Parathyroid adenoma (tissue), 2 donors: ENCODE results near the gene C1orf105.
"Not testable (repeated sequence)": the region's sequence is repeated elsewhere in the genome, so short reads cannot be mapped to it uniquely, and the experiment has no call there.

Experiments used
- H2AFZ ChIP-seq: fragments of 300-600 bp; sonication (generic); one replicate; pipeline ENCODE4 v1.7.0; 2017; ENCODE audit warnings: antibody characterized with exemption, mild to moderate bottlenecking
- H3K27ac ChIP-seq: fragments of 300-600 bp; sonication (generic); one replicate; pipeline ENCODE4 v1.7.0; 2017
- H3K27me3 ChIP-seq: fragments of 300-600 bp; sonication (generic); one replicate; pipeline ENCODE4 v1.7.0; 2017; ENCODE audit warnings: low read length; ENCODE audit not compliant: control insufficient read depth, insufficient read depth
- H3K36me3 ChIP-seq: fragments of 300-600 bp; sonication (generic); one replicate; pipeline ENCODE4 v1.7.0; 2017; ENCODE audit warnings: low read length; ENCODE audit not compliant: control insufficient read depth, insufficient read depth
- H3K4me1 ChIP-seq: fragments of 300-600 bp; sonication (generic); one replicate; pipeline ENCODE4 v1.7.0; 2017; ENCODE audit warnings: control low read depth
- H3K4me2 ChIP-seq: fragments of 300-600 bp; sonication (generic); one replicate; pipeline ENCODE4 v1.7.0; 2017; ENCODE audit warnings: low read length
- H3K4me3 ChIP-seq: fragments of 300-600 bp; sonication (generic); one replicate; pipeline ENCODE4 v1.7.0; 2017; ENCODE audit warnings: low read depth, low read length
- H3K79me2 ChIP-seq: fragments of 300-600 bp; sonication (generic); one replicate; pipeline ENCODE4 v1.7.0; 2017; ENCODE audit warnings: control low read depth
- H3K9ac ChIP-seq: fragments of 300-600 bp; sonication (generic); one replicate; pipeline ENCODE4 v1.7.0; 2017; ENCODE audit warnings: mild to moderate bottlenecking
- H3K9me3 ChIP-seq: fragments of 300-600 bp; sonication (generic); one replicate; pipeline ENCODE4 v1.7.0; 2017; ENCODE audit warnings: low read length; ENCODE audit not compliant: control insufficient read depth
- TF ChIP-seq, protein P1 (sequence below): fragments of 300-600 bp; sonication (generic); IDR thresholded peaks from one replicate; pipeline ENCODE4 v1.7.0; 2017; ENCODE audit warnings: antibody characterized with exemption, mild to moderate bottlenecking
- donor health status: primary hyperparathyroidism.

C1orf105 gene

GRCh38 chr1:172420385-172420784 is at the start of gene C1orf105:
TSS of gene C1orf105 (plus strand) at chr1:172420685. CDS start at chr1:172420886, 201 bp downstream.
- no peaks in the 10 kb centered on the region for H3K27me3 ChIP-seq
- TF ChIP-seq, protein P1, sequence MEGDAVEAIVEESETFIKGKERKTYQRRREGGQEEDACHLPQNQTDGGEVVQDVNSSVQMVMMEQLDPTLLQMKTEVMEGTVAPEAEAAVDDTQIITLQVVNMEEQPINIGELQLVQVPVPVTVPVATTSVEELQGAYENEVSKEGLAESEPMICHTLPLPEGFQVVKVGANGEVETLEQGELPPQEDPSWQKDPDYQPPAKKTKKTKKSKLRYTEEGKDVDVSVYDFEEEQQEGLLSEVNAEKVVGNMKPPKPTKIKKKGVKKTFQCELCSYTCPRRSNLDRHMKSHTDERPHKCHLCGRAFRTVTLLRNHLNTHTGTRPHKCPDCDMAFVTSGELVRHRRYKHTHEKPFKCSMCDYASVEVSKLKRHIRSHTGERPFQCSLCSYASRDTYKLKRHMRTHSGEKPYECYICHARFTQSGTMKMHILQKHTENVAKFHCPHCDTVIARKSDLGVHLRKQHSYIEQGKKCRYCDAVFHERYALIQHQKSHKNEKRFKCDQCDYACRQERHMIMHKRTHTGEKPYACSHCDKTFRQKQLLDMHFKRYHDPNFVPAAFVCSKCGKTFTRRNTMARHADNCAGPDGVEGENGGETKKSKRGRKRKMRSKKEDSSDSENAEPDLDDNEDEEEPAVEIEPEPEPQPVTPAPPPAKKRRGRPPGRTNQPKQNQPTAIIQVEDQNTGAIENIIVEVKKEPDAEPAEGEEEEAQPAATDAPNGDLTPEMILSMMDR = no peak
- no peak within 1 kb of the TSS for H3K9ac ChIP-seq
- H2AFZ ChIP-seq = no peak within 1 kb of the TSS
- no peak within 1 kb of the TSS for H3K4me3 ChIP-seq
- no peaks in the 10 kb centered on the region for H3K4me1 ChIP-seq
- H3K9me3 ChIP-seq = no peaks in the 10 kb centered on the region
- no peak within 1 kb of the TSS for H3K4me2 ChIP-seq
- no peaks in the 10 kb centered on the region for H3K36me3 ChIP-seq
- H3K79me2 ChIP-seq = no peaks in the 10 kb centered on the region
- no peak within 1 kb of the TSS for H3K27ac ChIP-seq

- not testable (repeated sequence) for H3K79me2 ChIP-seq, H3K9ac ChIP-seq, H3K4me2 ChIP-seq, H3K36me3 ChIP-seq, H3K27me3 ChIP-seq, H2AFZ ChIP-seq, H3K27ac ChIP-seq, H3K4me3 ChIP-seq, H3K9me3 ChIP-seq, H3K4me1 ChIP-seq
These were observed 48.8 kb upstream of the C1orf105 start for GRCh38 chr1:172371646-172372045.

DNA sequence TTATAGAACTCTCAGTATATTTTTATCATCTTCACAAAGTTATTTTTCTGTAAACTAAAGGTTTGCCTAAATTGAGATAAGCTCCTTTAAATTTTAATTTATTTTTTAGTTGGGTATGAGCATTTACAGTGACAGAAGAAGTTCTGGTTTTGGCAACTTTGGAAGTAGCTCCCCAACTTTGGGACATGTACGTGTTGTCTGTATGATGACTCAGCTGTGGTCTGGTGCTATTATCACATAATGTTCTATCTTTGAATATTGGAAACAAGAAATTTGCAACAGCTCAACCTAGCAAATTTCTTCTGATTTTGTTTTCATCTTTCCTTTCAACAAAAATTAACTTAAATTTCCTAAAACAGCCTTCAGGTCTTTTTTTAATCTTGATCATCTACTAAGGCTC is 46.6 kb upstream of the C1orf105 start:
- H3K4me3 ChIP-seq = no peak overlapping the region
- H3K4me1 ChIP-seq = no peaks in the 10 kb centered on the region
- no peaks in the 10 kb centered on the region for H3K79me2 ChIP-seq
- no peak overlapping the region for H3K27ac ChIP-seq
- H2AFZ ChIP-seq = no peak overlapping the region
- no peak overlapping the region for H3K9ac ChIP-seq
- no peak overlapping the region for H3K4me2 ChIP-seq
- no peaks in the 10 kb centered on the region for H3K9me3 ChIP-seq
- no peaks in the 10 kb centered on the region for H3K36me3 ChIP-seq
- H3K27me3 ChIP-seq = no peaks in the 10 kb centered on the region
- TF ChIP-seq, protein P1 = no peak

DNA sequence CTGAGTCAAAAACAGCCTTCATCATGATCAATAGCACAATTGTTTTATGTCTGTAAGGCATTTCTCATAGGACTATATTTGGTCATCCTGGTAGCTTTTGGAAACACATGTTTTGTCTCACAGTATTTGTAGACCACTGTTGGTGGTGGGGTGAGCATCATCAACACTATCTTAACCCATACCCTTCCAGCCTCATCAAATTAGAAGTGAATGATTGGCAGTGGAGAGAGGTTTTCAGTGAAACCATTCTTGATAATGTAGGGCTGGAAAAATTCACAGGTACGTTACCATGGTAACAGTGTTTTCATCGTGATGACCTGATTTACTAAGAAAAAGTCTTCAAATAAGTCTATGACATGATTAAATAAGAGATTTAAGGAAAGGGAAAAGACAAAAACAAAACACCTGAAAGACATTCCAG is 45.3 kb upstream of the C1orf105 start:
- H3K4me3 ChIP-seq = no peak overlapping the region
- H3K4me2 ChIP-seq = no peak overlapping the region
- H3K9ac ChIP-seq = no peak overlapping the region
- H3K27me3 ChIP-seq = no peaks in the 10 kb centered on the region
- no peaks in the 10 kb centered on the region for H3K79me2 ChIP-seq
- H3K27ac ChIP-seq = no peak overlapping the region
- no peaks in the 10 kb centered on the region for H3K9me3 ChIP-seq
- TF ChIP-seq, protein P1 = no peak
- no peak overlapping the region for H2AFZ ChIP-seq
- H3K36me3 ChIP-seq = no peaks in the 10 kb centered on the region
- H3K4me1 ChIP-seq = no peaks in the 10 kb centered on the region

GRCh38 chr1:172376431-172376830 is 44.1 kb upstream of the C1orf105 start:
- H3K4me1 ChIP-seq = no peaks in the 10 kb centered on the region
- H3K27me3 ChIP-seq = no peaks in the 10 kb centered on the region
- H3K79me2 ChIP-seq = no peaks in the 10 kb centered on the region
- no peak overlapping the region for H3K4me2 ChIP-seq
- no peaks in the 10 kb centered on the region for H3K36me3 ChIP-seq
- TF ChIP-seq, protein P1 = no peak
- no peak overlapping the region for H3K27ac ChIP-seq
- no peaks in the 10 kb centered on the region for H3K9me3 ChIP-seq
- no peak overlapping the region for H3K9ac ChIP-seq
- H3K4me3 ChIP-seq = no peak overlapping the region
- no peak overlapping the region for H2AFZ ChIP-seq
